HEK293 (cell line): Measurements from ENCODE around the gene SHTN1.

Experiments
- CTCF ChIA-PET: fragments of 350-600 bp; formaldehyde crosslinking; extraction: SDS; loops from one replicate; lab custom pipeline; 2021; ENCODE audit warnings: antibody characterized with exemption; lab: Yijun Ruan, JAX
- POLR2A ChIA-PET: fragments of 300-600 bp; formaldehyde crosslinking; extraction: SDS; loops from one replicate; lab custom pipeline; 2020; ENCODE audit warnings: antibody characterized with exemption, inconsistent platforms; lab: Yijun Ruan, JAX
- H3K27ac ChIP-seq: fragments of 200-500 bp; sonication (Bioruptor generic); 2 replicates; pipeline ENCODE4 v1.5.1; 2014; ENCODE audit warnings: low read depth, low read length, control low read depth, inconsistent platforms; ENCODE audit errors: extremely low read depth
- H3K36me3 ChIP-seq, 2 experiments: fragments of 200-500 bp in 1 of 2; sonication (Bioruptor generic) in 1 of 2; 1 replicate in 1 of 2; 2 replicates in 1 of 2; pipeline ENCODE4 v1.5.1; 2014 to 2017; ENCODE audit warnings: inconsistent platforms in 2 of 2, low read length in 2 of 2; ENCODE audit not compliant: control insufficient read depth in 2 of 2, insufficient read depth in 1 of 2
- H3K4me1 ChIP-seq: fragments of 200-500 bp; sonication (Bioruptor generic); 2 replicates; pipeline ENCODE4 v1.5.1; 2014; ENCODE audit warnings: mild to moderate bottlenecking, low read length, inconsistent platforms; ENCODE audit not compliant: control insufficient read depth, insufficient read depth
- H3K4me3 ChIP-seq: 2 replicates; pipeline ENCODE4 v1.5.1; 2011; ENCODE audit warnings: low read depth, mild to moderate bottlenecking, control low read depth, low read length, moderate library complexity
- H3K9me3 ChIP-seq: fragments of 200-500 bp; sonication (Bioruptor generic); 2 replicates; pipeline ENCODE4 v1.5.1; 2014; ENCODE audit warnings: low read depth, low read length, inconsistent platforms; ENCODE audit not compliant: control insufficient read depth, insufficient read depth
- ATF2 ChIP-seq: fragments of 450-650 bp; formaldehyde crosslinking; IDR thresholded peaks from 2 replicates; pipeline ENCODE4 v1.5.1; 2016; ENCODE audit warnings: missing biosample characterization, missing genetic modification characterization, low read depth
- IKZF3 ChIP-seq: fragments of 450-650 bp; IDR thresholded peaks from 2 replicates; pipeline ENCODE4 v1.5.0; 2018; ENCODE audit warnings: missing biosample characterization, mild to moderate bottlenecking, missing genetic modification characterization, moderate library complexity
- INSM2 ChIP-seq: fragments of 450-650 bp; formaldehyde crosslinking; IDR thresholded peaks from 2 replicates; pipeline ENCODE4 v1.5.1; 2016; ENCODE audit warnings: missing biosample characterization, missing genetic modification characterization
- PATZ1 ChIP-seq: fragments of 450-650 bp; formaldehyde crosslinking; IDR thresholded peaks from 2 replicates; pipeline ENCODE4 v1.5.1; 2016; ENCODE audit warnings: missing biosample characterization, missing genetic modification characterization
- PRDM6 ChIP-seq: fragments of 450-650 bp; formaldehyde crosslinking; IDR thresholded peaks from 2 replicates; pipeline ENCODE4 v1.5.1; 2017; ENCODE audit warnings: missing biosample characterization, missing genetic modification characterization
- SCRT1 ChIP-seq: fragments of 450-650 bp; formaldehyde crosslinking; IDR thresholded peaks from 2 replicates; pipeline ENCODE4 v1.5.1; 2016; ENCODE audit warnings: missing biosample characterization, missing genetic modification characterization, borderline replicate concordance
- SCRT2 ChIP-seq: fragments of 450-650 bp; formaldehyde crosslinking; IDR thresholded peaks from 2 replicates; pipeline ENCODE4 v1.5.1; 2016; ENCODE audit warnings: missing biosample characterization, missing genetic modification characterization
- SP3 ChIP-seq: fragments of 450-650 bp; formaldehyde crosslinking; IDR thresholded peaks from 2 replicates; pipeline ENCODE4 v1.5.1; 2016; ENCODE audit warnings: missing biosample characterization, missing genetic modification characterization
- ZNF146 ChIP-seq: fragments of 450-650 bp; formaldehyde crosslinking; IDR thresholded peaks from 2 replicates; pipeline ENCODE4 v1.5.1; 2016; ENCODE audit warnings: missing biosample characterization, missing genetic modification characterization
- ZNF221 ChIP-seq: fragments of 450-650 bp; formaldehyde crosslinking; IDR thresholded peaks from 2 replicates; pipeline ENCODE4 v1.5.1; 2017; ENCODE audit warnings: missing biosample characterization, missing genetic modification characterization, borderline replicate concordance
- ZNF341 ChIP-seq: fragments of 450-650 bp; formaldehyde crosslinking; IDR thresholded peaks from 2 replicates; pipeline ENCODE4; 2016; ENCODE audit warnings: low read depth, missing biosample characterization, missing genetic modification characterization
- ZNF366 ChIP-seq: fragments of 450-650 bp; formaldehyde crosslinking; conservative IDR thresholded peaks from 2 replicates; pipeline ENCODE4 v1.5.1; 2016; ENCODE audit warnings: missing biosample characterization, missing genetic modification characterization
- ZNF398 ChIP-seq: fragments of 450-650 bp; formaldehyde crosslinking; IDR thresholded peaks from 2 replicates; pipeline ENCODE4 v1.5.1; 2017; ENCODE audit warnings: missing biosample characterization, missing genetic modification characterization
- ZNF549 ChIP-seq: fragments of 450-650 bp; IDR thresholded peaks from 2 replicates; pipeline ENCODE4 v1.5.1; 2018; ENCODE audit warnings: missing biosample characterization, missing genetic modification characterization, mild to moderate bottlenecking, inconsistent platforms, moderate library complexity
- ZNF624 ChIP-seq: fragments of 450-650 bp; formaldehyde crosslinking; IDR thresholded peaks from 2 replicates; pipeline ENCODE4 v1.5.1; 2017; ENCODE audit warnings: missing biosample characterization, missing genetic modification characterization
- ZNF654 ChIP-seq: fragments of 450-650 bp; formaldehyde crosslinking; IDR thresholded peaks from 2 replicates; pipeline ENCODE4 v1.5.1; 2016; ENCODE audit warnings: low read depth, missing biosample characterization, missing genetic modification characterization
- ZNF692 ChIP-seq: fragments of 450-650 bp; formaldehyde crosslinking; IDR thresholded peaks from 2 replicates; pipeline ENCODE4 v1.5.1; 2016; ENCODE audit warnings: missing biosample characterization, missing genetic modification characterization
- ZNF843 ChIP-seq: fragments of 450-650 bp; formaldehyde crosslinking; IDR thresholded peaks from 2 replicates; pipeline ENCODE4 v1.5.1; 2016; ENCODE audit warnings: missing biosample characterization, missing genetic modification characterization
- ZSCAN18 ChIP-seq: fragments of 450-650 bp; formaldehyde crosslinking; IDR thresholded peaks from 2 replicates; pipeline ENCODE4 v1.5.1; 2016; ENCODE audit warnings: missing biosample characterization, missing genetic modification characterization
- ZXDB ChIP-seq: fragments of 450-650 bp; formaldehyde crosslinking; IDR thresholded peaks from 2 replicates; pipeline ENCODE4 v1.5.1; 2016; ENCODE audit warnings: missing biosample characterization, missing genetic modification characterization

SHTN1 gene

GRCh38 chr10:116974456-116975005 lies 30.5 kb downstream of the SHTN1 start:
- no peak overlapping the region for H3K27ac ChIP-seq
- CTCF ChIA-PET, result interaction anchor here (0.6 kb wide), 1 partner anchor 196 kb away, joined by 3 read pairs; no protein-coding TSS in a partner anchor
- no peak overlapping the region for H3K4me3 ChIP-seq
- no peaks in the 10 kb centered on the region for H3K9me3 ChIP-seq
- POLR2A ChIA-PET, result interaction anchor here (0.5 to 1.0 kb wide), 2 partner anchors 10 to 154 kb away, joined by 3 to 4 read pairs; no protein-coding TSS in a partner anchor
- peaks cover 16% of the 10 kb centered on the region for H3K4me1 ChIP-seq
- peaks cover 8 to 12% of the 10 kb centered on the region in 2 experiments for H3K36me3 ChIP-seq
- TF ChIP-seq ZNF549 (tag by site-specific recombination), result no peak
- 0 out of 2 replicates have a peak, but pooled peaks have one; percentile 28 for TF ChIP-seq ZNF692
- peak; percentile 50; the same call in 1 of the 2 replicates for TF ChIP-seq ZNF843 (tag by site-specific recombination)
- no peak for TF ChIP-seq ZNF624
- TF ChIP-seq ZNF341 (tag by site-specific recombination), result peak; percentile 82
- peak; percentile 82 for TF ChIP-seq PATZ1
- no peak for TF ChIP-seq IKZF3 (tag by site-specific recombination)
- TF ChIP-seq ZXDB (tag by site-specific recombination), result 0 out of 2 replicates have a peak, but pooled peaks have one; percentile 38
- peak; percentile 76 for TF ChIP-seq SCRT2 (tag by site-specific recombination)
- TF ChIP-seq ATF2 (tag by site-specific recombination), result 0 out of 2 replicates have a peak, but pooled peaks have one; percentile 12
- 0 out of 2 replicates have a peak, but pooled peaks have one; percentile 38 for TF ChIP-seq ZNF398 (tag by site-specific recombination)
- peak; percentile 5; the same call in 1 of the 2 replicates for TF ChIP-seq ZNF654 (tag by site-specific recombination)
- TF ChIP-seq ZNF146, result no peak
- no peak for TF ChIP-seq SCRT1 (tag by site-specific recombination)
- peak; percentile 14; the same call in 1 of the 2 replicates for TF ChIP-seq SP3
- TF ChIP-seq ZNF366 (tag by site-specific recombination), result 0 out of 2 replicates have a peak, but pooled peaks have one; percentile 27
- peak; percentile 83 for TF ChIP-seq INSM2 (tag by site-specific recombination)
- no peak for TF ChIP-seq ZNF221 (tag by site-specific recombination)
- TF ChIP-seq PRDM6 (tag by site-specific recombination), result peak; percentile 94
- no peak for TF ChIP-seq ZSCAN18 (tag by site-specific recombination)
